DND-41 (cell line): ENCODE results near the gene RNF34.

Experiments
- ATAC-seq: fragments of 200-7000 bp; cut with Tn5 transposase; 3 replicates; pipeline ENCODE4 v1.9.1; 2021; ENCODE audit warnings: low read depth; ENCODE audit not compliant: insufficient read depth
- DNase-seq: peaks from one replicate; pipeline ENCODE4 v3.0.0-alpha.2; 2020
- H2AFZ ChIP-seq: 2 replicates; pipeline ENCODE4 v1.6.0; 2012; ENCODE audit warnings: low read depth, low read length
- H3K27ac ChIP-seq: 2 replicates; pipeline ENCODE4 v1.5.1; 2012; ENCODE audit warnings: low read length, inconsistent platforms
- H3K27me3 ChIP-seq: fragments of 200-600 bp; sonication (generic); 2 replicates; pipeline ENCODE4 v1.6.0; 2012; ENCODE audit warnings: low read length, mild to moderate bottlenecking, inconsistent platforms; ENCODE audit not compliant: insufficient read depth, poor library complexity
- H3K36me3 ChIP-seq: 2 replicates; pipeline ENCODE4 v1.5.1; 2012; ENCODE audit warnings: low read length, inconsistent platforms; ENCODE audit not compliant: insufficient read depth
- H3K4me1 ChIP-seq: 2 replicates; pipeline ENCODE4 v1.5.1; 2012; ENCODE audit warnings: mild to moderate bottlenecking, low read length; ENCODE audit not compliant: insufficient read depth
- H3K4me2 ChIP-seq: 2 replicates; pipeline ENCODE4 v1.6.0; 2012; ENCODE audit warnings: mild to moderate bottlenecking, moderate library complexity, low read length, inconsistent platforms; ENCODE audit not compliant: insufficient read depth
- H3K4me3 ChIP-seq, 2 experiments: fragments of 200-600 bp in 1 of 2; shearing (Covaris generic) in 1 of 2; 2 replicates each; pipeline ENCODE4 v1.5.1; 2012 to 2016; ENCODE audit warnings: inconsistent platforms in 2 of 2, low read length in 2 of 2, mild to moderate bottlenecking in 2 of 2, low read depth in 1 of 2, moderate library complexity in 1 of 2
- H3K79me2 ChIP-seq: 2 replicates; pipeline ENCODE4 v1.6.0; 2012; ENCODE audit warnings: low read length, inconsistent platforms; ENCODE audit not compliant: insufficient read depth
- H3K9ac ChIP-seq: 2 replicates; pipeline ENCODE4 v1.6.0; 2012; ENCODE audit warnings: low read depth, mild to moderate bottlenecking, inconsistent platforms, low read length, moderate library complexity
- H3K9me3 ChIP-seq: 2 replicates; pipeline ENCODE4 v1.5.1; 2012; ENCODE audit warnings: low read length, moderate library complexity, mild to moderate bottlenecking, inconsistent platforms; ENCODE audit not compliant: insufficient read depth, severe bottlenecking
- H4K20me1 ChIP-seq: 2 replicates; pipeline ENCODE4 v1.6.0; 2012; ENCODE audit warnings: low read length; ENCODE audit not compliant: insufficient read depth
- EZH2 ChIP-seq: IDR thresholded peaks from 3 replicates; pipeline ENCODE4 v1.6.1; 2012; ENCODE audit warnings: borderline replicate concordance, low read depth, mild to moderate bottlenecking, moderate library complexity, low read length, inconsistent platforms; ENCODE audit not compliant: severe bottlenecking
- TF ChIP-seq, protein P1 (sequence below): IDR thresholded peaks from 2 replicates; pipeline ENCODE4 v1.5.1; 2012; ENCODE audit warnings: borderline replicate concordance, low read length, moderate library complexity, mild to moderate bottlenecking; ENCODE audit not compliant: poor library complexity, severe bottlenecking; ENCODE audit errors: extremely low read depth

RNF34 gene

GRCh38 chr12:121417847-121418246 lies 17.9 kb downstream of the RNF34 start:
- ATAC-seq: no peak

GRCh38 chr12:121420109-121420508 lies 20.2 kb downstream of the RNF34 start:
- Histone ChIP-seq H3K4me2 (no peak overlapping the region), H3K9ac (no peak overlapping the region), H2AFZ (no peak overlapping the region), H3K36me3 (peaks cover 93% of the 10 kb centered on the region), H4K20me1 (peaks cover 3% of the 10 kb centered on the region), H3K27me3 (no peaks in the 10 kb centered on the region), H3K9me3 (no peaks in the 10 kb centered on the region), H3K4me1 (no peaks in the 10 kb centered on the region), H3K79me2 (peaks cover 16% of the 10 kb centered on the region), H3K27ac (no peak overlapping the region), H3K4me3 (no peak overlapping the region)
- no peak for DNase-seq
- no peak for ATAC-seq
- no peak for TF ChIP-seq EZH2
- TF ChIP-seq, protein P1, sequence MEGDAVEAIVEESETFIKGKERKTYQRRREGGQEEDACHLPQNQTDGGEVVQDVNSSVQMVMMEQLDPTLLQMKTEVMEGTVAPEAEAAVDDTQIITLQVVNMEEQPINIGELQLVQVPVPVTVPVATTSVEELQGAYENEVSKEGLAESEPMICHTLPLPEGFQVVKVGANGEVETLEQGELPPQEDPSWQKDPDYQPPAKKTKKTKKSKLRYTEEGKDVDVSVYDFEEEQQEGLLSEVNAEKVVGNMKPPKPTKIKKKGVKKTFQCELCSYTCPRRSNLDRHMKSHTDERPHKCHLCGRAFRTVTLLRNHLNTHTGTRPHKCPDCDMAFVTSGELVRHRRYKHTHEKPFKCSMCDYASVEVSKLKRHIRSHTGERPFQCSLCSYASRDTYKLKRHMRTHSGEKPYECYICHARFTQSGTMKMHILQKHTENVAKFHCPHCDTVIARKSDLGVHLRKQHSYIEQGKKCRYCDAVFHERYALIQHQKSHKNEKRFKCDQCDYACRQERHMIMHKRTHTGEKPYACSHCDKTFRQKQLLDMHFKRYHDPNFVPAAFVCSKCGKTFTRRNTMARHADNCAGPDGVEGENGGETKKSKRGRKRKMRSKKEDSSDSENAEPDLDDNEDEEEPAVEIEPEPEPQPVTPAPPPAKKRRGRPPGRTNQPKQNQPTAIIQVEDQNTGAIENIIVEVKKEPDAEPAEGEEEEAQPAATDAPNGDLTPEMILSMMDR: no peak

More at GRCh38 chr12:121417847-121418246, 17.9 kb downstream of the RNF34 start:
- DNase-seq: no peak
- Histone ChIP-seq H2AFZ (no peak overlapping the region), H3K4me1 (no peaks in the 10 kb centered on the region), H3K4me3 (no peak overlapping the region), H3K79me2 (peaks cover 30% of the 10 kb centered on the region), H3K9me3 (no peaks in the 10 kb centered on the region), H3K9ac (no peak overlapping the region), H3K36me3 (peaks cover 83% of the 10 kb centered on the region), H3K4me2 (no peak overlapping the region), H3K27me3 (no peaks in the 10 kb centered on the region), H4K20me1 (peaks cover 7% of the 10 kb centered on the region; the same call in 1 of the 2 replicates), H3K27ac (no peak overlapping the region)
- TF ChIP-seq, protein P1: no peak
- no peak for TF ChIP-seq EZH2

DNA sequence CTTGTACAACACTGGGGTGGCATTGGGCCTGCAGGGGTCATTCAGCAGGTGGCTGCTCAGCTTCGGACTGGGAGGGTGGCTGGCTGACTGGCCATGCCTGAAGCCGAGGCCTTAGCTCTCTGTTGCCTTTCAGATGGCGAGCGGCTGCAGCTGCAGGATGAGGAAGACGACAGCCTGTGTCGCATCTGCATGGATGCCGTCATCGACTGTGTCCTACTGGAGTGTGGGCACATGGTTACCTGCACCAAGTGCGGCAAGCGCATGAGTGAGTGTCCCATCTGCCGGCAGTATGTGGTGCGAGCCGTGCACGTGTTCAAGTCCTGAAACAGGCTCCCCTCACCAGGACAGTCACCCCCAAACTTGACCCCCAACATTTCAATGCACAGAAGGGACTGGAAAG lies 23.3 kb downstream of the RNF34 start:
- H3K4me2 ChIP-seq: no peak overlapping the region
- H3K27me3 ChIP-seq: no peaks in the 10 kb centered on the region
- DNase-seq (no peak), ATAC-seq (no peak)
- no peaks in the 10 kb centered on the region for H3K4me1 ChIP-seq
- peaks cover 98% of the 10 kb centered on the region for H3K36me3 ChIP-seq
- peaks cover 2% of the 10 kb centered on the region for H4K20me1 ChIP-seq
- H2AFZ ChIP-seq: no peak overlapping the region
- H3K79me2 ChIP-seq: peaks cover 5% of the 10 kb centered on the region
- TF ChIP-seq EZH2: no peak
- TF ChIP-seq, protein P1: no peak
- no peak overlapping the region for H3K27ac ChIP-seq
- no peak overlapping the region for H3K9ac ChIP-seq
- no peaks in the 10 kb centered on the region for H3K9me3 ChIP-seq
- H3K4me3 ChIP-seq: no peak overlapping the region
